ENCODE data around the gene NUP153.

DNA sequence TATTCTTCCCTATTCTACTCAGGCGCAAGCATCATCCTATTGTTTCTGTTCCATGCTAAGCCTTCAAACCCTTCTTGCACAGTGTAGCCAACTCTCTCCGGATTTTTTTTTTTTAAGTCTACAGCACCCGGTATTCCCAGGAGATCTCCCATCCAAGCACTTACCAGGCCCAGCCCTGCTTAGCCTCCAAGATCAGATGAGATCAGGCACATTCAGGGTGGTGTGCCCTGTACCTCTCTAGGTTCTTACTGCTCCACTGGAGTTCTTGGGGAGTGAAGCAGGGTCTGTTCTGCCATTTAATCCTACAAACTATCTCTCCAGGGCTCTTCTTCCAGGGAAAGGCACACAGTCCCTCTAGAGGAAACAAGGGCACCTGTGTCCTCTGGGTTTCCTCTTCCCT, 14.9 kb upstream of the NUP153 start:
- TF ChIP-seq GATA2 (IDR thresholded peaks at IDR 0.05; ENCODE audit: low read depth, low read length) (no peak), GATA3 (IDR thresholded peaks at IDR 0.05; ENCODE audit: low read depth, low read length) (no peak)
